Calu3 (cell line): ENCODE data around the gene CFD. TPM values are rescaled to one million over a fixed set of nuclear protein-coding genes. Genes with fewer than 3 reads are reported as not detected.
"Not testable (repeated sequence)": the region's sequence is repeated elsewhere in the genome, so short reads cannot be mapped to it uniquely, and the experiment has no call there.

Experiments
- BruUV-seq: library from RNA; stranded (reverse); fragments of 400-500 nt; replicated peaks from 2 replicates; lab custom pipeline; 2021; lab: Mats Ljungman, UMichigan
- CTCF ChIA-PET: fragments of 300-600 bp; sonication (Branson Sonifier 250); formaldehyde crosslinking; loops from one replicate; lab custom pipeline; 2022; ENCODE audit warnings: antibody characterized with exemption; lab: Charles Lee
- DNase-seq: peaks from one replicate; pipeline ENCODE4 v3.0.0; 2022
- H3K27ac Mint-ChIP-seq: one replicate; pipeline ENCODE4 v1.8.0; 2022; ENCODE audit warnings: mixed read lengths; ENCODE audit not compliant: unreplicated experiment
- H3K27me3 Mint-ChIP-seq: one replicate; pipeline ENCODE4 v1.8.0; 2022; ENCODE audit warnings: mixed read lengths; ENCODE audit not compliant: unreplicated experiment
- H3K36me3 Mint-ChIP-seq: one replicate; pipeline ENCODE4 v1.8.0; 2022; ENCODE audit warnings: mild to moderate bottlenecking, moderate library complexity, mixed read lengths; ENCODE audit not compliant: insufficient read depth, unreplicated experiment
- H3K4me1 Mint-ChIP-seq: one replicate; pipeline ENCODE4 v1.8.0; 2022; ENCODE audit warnings: mild to moderate bottlenecking, low read depth, mixed read lengths; ENCODE audit not compliant: unreplicated experiment
- H3K4me3 Mint-ChIP-seq: one replicate; pipeline ENCODE4 v1.8.0; 2022; ENCODE audit warnings: mild to moderate bottlenecking, low read depth, moderate library complexity, mixed read lengths; ENCODE audit not compliant: unreplicated experiment
- H3K9me3 Mint-ChIP-seq: one replicate; pipeline ENCODE4 v1.8.0; 2022; ENCODE audit warnings: low read depth, mixed read lengths; ENCODE audit not compliant: unreplicated experiment
- CTCF ChIP-seq: fragments of 200-600 bp; IDR thresholded peaks from one replicate; pipeline ENCODE4 v1.8.0; 2022; ENCODE audit warnings: antibody characterized with exemption; ENCODE audit not compliant: unreplicated experiment
- intact Hi-C: fragments of 100-400 bp; cut with micrococcal nuclease; formaldehyde crosslinking; loops from one replicate; pipeline ENCODE4 v1.10.0; 2022; ENCODE audit not compliant: unreplicated experiment
- total RNA-seq: library from RNA; stranded (reverse); gene quantifications from 2 replicates; pipeline ENCODE4 v1.2.3, GENCODE V29; 2022

The CFD gene
- total RNA-seq, 1 experiment from 2014 or later: 2.3 TPM

- Mint-ChIP-seq H3K27ac (no peak overlapping the region), H3K4me1 (no peaks in the 10 kb centered on the region), H3K36me3 (peaks cover 62% of the 10 kb centered on the region), H3K9me3 (no peaks in the 10 kb centered on the region), H3K4me3 (no peak overlapping the region), H3K27me3 (peaks cover 13% of the 10 kb centered on the region)
- TF ChIP-seq CTCF: no peak
- no TSS peak for BruUV-seq
- intact Hi-C loops: no loop called here
- DNase-seq: no peak
- CTCF ChIA-PET: no interaction called here
These were observed 45.0 kb upstream of the CFD start for GRCh38 chr19:814152-815078.

DNA sequence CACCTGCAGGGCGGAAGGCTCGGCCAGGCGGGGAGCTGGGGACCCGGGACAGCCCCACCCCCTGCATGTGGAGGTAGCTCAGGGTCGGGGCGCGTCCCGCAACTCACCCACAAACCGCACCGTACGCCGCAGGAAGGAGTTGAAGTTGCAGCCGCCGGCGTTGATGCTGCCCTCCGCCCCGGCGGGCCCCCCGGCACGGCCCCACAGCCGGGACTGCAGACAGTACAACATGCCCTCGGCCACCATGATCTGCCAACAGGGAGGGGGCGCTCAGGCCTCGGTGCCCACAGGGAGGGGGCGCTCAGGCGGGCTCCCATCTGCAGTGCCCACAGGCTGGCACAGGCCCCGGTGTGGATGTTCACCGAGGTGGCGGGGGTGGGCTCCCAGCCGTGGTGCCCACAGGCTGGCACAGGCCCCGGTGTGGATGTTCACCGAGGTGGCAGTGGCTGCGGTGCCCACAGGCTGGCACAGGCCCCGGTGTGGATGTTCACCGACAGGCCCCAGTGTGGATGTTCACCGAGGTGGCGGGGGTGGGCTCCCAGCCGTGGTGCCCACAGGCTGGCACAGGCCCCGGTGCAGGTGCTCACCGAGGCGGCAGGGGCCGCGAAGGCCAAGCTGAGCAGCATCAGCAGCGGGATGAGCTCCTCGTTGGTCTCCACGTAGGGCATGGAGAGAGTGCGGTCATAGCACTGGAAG is 44.2 kb upstream of the CFD start:
- Mint-ChIP-seq H3K4me3 (no peak overlapping the region), H3K36me3 (peaks cover 55% of the 10 kb centered on the region)
- no TSS peak for BruUV-seq

GRCh38 chr19:815775-816499 is 43.5 kb upstream of the CFD start:
- TF ChIP-seq CTCF: no peak
- intact Hi-C loops: no loop called here
- Mint-ChIP-seq H3K36me3 (peaks cover 49% of the 10 kb centered on the region), H3K4me3 (no peak overlapping the region), H3K27ac (peak overlapping the region; percentile 87), H3K27me3 (peaks cover 13% of the 10 kb centered on the region), H3K4me1 (no peaks in the 10 kb centered on the region), H3K9me3 (no peaks in the 10 kb centered on the region)
- DNase-seq: no peak
- CTCF ChIA-PET: no interaction called here
- no TSS peak for BruUV-seq

More for the DNA sequence above, 44.2 kb upstream of the CFD start:
- H3K27me3 Mint-ChIP-seq: peaks cover 13% of the 10 kb centered on the region
- H3K9me3 Mint-ChIP-seq: no peaks in the 10 kb centered on the region
- no peaks in the 10 kb centered on the region for H3K4me1 Mint-ChIP-seq
- CTCF ChIA-PET: no interaction called here
- intact Hi-C loops: no loop called here
- no peak for DNase-seq
- H3K27ac Mint-ChIP-seq: peak overlapping the region; percentile 87
- no peak for TF ChIP-seq CTCF

- H3K36me3 Mint-ChIP-seq: peaks cover 45% of the 10 kb centered on the region
- no peak overlapping the region for H3K4me3 Mint-ChIP-seq
- TF ChIP-seq CTCF: no peak
- H3K9me3 Mint-ChIP-seq: no peaks in the 10 kb centered on the region
- DNase-seq: no peak
- H3K27me3 Mint-ChIP-seq: peaks cover 13% of the 10 kb centered on the region
- peak overlapping the region; percentile 87 for H3K27ac Mint-ChIP-seq
- no TSS peak for BruUV-seq
- intact Hi-C loops: no loop called here
- CTCF ChIA-PET: no interaction called here
- H3K4me1 Mint-ChIP-seq: no peaks in the 10 kb centered on the region
These were observed 43.0 kb upstream of the CFD start for GRCh38 chr19:816500-816857.

DNA sequence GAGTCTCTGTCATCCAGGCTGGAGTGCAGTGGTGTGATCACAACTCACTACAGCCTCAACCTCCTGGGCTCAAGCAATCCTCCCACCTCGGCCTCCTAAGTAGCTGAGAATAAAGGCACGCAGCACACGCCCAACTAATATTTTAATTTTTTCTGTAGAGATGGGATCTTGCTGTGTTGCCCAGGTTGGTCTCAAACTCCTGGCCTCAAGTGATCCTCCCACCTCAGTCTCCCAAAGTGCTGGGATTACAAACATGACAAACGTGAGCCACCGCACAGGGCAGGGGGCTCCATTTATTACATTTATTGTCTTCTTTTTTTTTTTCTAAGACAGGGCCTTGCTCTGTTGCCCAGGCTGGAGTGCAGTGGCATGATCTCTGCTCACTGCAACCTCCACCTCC is 39.3 kb upstream of the CFD start:
- H3K27ac Mint-ChIP-seq, CTCF ChIA-PET, BruUV-seq: not testable (repeated sequence)

More for the DNA sequence above, 39.3 kb upstream of the CFD start:
- Mint-ChIP-seq H3K36me3 (peaks cover 18% of the 10 kb centered on the region), H3K27me3 (peaks cover 13% of the 10 kb centered on the region)
- H3K4me3 Mint-ChIP-seq, H3K4me1 Mint-ChIP-seq, H3K9me3 Mint-ChIP-seq, DNase-seq, intact Hi-C loops: not testable (repeated sequence)
